Measurements from ENCODE around the gene CACNA1D.

DNA sequence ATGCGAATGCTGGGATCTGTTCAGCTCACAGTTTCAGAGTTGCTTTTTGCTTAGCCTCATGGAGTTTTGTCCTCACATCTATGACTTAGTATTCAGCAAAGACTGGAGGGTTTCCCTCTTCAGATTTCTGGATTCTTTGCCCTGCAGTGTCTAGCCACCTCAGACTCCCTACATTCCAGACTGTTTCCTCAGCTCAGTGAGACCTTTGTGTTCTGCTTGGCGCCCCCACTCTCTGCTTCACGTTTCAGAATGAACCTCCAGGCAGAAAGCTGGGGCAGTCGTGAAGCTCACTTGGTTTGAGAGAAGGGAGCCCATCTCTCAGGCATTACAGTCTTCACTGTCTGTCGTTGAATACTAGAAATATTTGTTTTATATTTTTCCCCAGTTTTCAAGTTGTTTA, 118.1 kb downstream of the CACNA1D start:
- TF ChIP-seq, protein P1, sequence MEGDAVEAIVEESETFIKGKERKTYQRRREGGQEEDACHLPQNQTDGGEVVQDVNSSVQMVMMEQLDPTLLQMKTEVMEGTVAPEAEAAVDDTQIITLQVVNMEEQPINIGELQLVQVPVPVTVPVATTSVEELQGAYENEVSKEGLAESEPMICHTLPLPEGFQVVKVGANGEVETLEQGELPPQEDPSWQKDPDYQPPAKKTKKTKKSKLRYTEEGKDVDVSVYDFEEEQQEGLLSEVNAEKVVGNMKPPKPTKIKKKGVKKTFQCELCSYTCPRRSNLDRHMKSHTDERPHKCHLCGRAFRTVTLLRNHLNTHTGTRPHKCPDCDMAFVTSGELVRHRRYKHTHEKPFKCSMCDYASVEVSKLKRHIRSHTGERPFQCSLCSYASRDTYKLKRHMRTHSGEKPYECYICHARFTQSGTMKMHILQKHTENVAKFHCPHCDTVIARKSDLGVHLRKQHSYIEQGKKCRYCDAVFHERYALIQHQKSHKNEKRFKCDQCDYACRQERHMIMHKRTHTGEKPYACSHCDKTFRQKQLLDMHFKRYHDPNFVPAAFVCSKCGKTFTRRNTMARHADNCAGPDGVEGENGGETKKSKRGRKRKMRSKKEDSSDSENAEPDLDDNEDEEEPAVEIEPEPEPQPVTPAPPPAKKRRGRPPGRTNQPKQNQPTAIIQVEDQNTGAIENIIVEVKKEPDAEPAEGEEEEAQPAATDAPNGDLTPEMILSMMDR (IDR thresholded peaks at IDR 0.05), result no peak
- TF ChIP-seq POLR2A (IDR thresholded peaks at IDR 0.05), result no peak

All from body of pancreas (tissue), 4 donors.